Measurements from ENCODE around the gene KCNMB2.

KCNMB2 gene

GRCh38 chr3:178787960-178788359, 251.7 kb downstream of the KCNMB2 start:
- no peak for DNase-seq (ENCODE audit: low read depth, low spot score)
- no peak overlapping the region for H3K27ac ChIP-seq

- no peak for DNase-seq (ENCODE audit: low read depth, low spot score)
- no peak overlapping the region for H3K27ac ChIP-seq
Observed at GRCh38 chr3:178794711-178795110, 258.5 kb downstream of the KCNMB2 start.

- no peak for DNase-seq (ENCODE audit: low read depth, low spot score)
- no peak overlapping the region for H3K27ac ChIP-seq
Observed at GRCh38 chr3:178795349-178795748, 259.1 kb downstream of the KCNMB2 start.

GRCh38 chr3:178802259-178802658, 266.0 kb downstream of the KCNMB2 start:
- no peak overlapping the region for H3K27ac ChIP-seq
- DNase-seq (ENCODE audit: low read depth, low spot score) = no peak

GRCh38 chr3:178802993-178803693, 266.9 kb downstream of the KCNMB2 start:
- no peak for DNase-seq (ENCODE audit: low read depth, low spot score)
- no peak overlapping the region for H3K27ac ChIP-seq

- no peak overlapping the region for H3K27ac ChIP-seq
- no peak for DNase-seq (ENCODE audit: low read depth, low spot score)
Observed at GRCh38 chr3:178804606-178805005, 268.4 kb downstream of the KCNMB2 start.

GRCh38 chr3:178805741-178806140, 269.5 kb downstream of the KCNMB2 start:
- no peak overlapping the region for H3K27ac ChIP-seq
- no peak for DNase-seq (ENCODE audit: low read depth, low spot score)

- DNase-seq (ENCODE audit: low read depth, low spot score) = no peak
- no peak overlapping the region for H3K27ac ChIP-seq
Observed at GRCh38 chr3:178806651-178807050, 270.4 kb downstream of the KCNMB2 start.

- H3K27ac ChIP-seq = no peak overlapping the region
- no peak for DNase-seq (ENCODE audit: low read depth, low spot score)
Observed at GRCh38 chr3:178807694-178808093, 271.5 kb downstream of the KCNMB2 start.

- H3K27ac ChIP-seq = no peak overlapping the region
- DNase-seq (ENCODE audit: low read depth, low spot score) = no peak
Observed at GRCh38 chr3:178808748-178809147, 272.5 kb downstream of the KCNMB2 start.

GRCh38 chr3:178810181-178810580, 273.9 kb downstream of the KCNMB2 start:
- no peak overlapping the region for H3K27ac ChIP-seq
- no peak for DNase-seq (ENCODE audit: low read depth, low spot score)

GRCh38 chr3:178822722-178823121, 286.5 kb downstream of the KCNMB2 start:
- no peak overlapping the region for H3K27ac ChIP-seq
- DNase-seq (ENCODE audit: low read depth, low spot score) = no peak

GRCh38 chr3:178823150-178823549, 286.9 kb downstream of the KCNMB2 start:
- DNase-seq (ENCODE audit: low read depth, low spot score) = no peak
- H3K27ac ChIP-seq = no peak overlapping the region

- H3K27ac ChIP-seq = no peak overlapping the region
- no peak for DNase-seq (ENCODE audit: low read depth, low spot score)
Observed at GRCh38 chr3:178823591-178824246, 287.5 kb downstream of the KCNMB2 start.

- H3K27ac ChIP-seq = no peak overlapping the region
- no peak for DNase-seq (ENCODE audit: low read depth, low spot score)
Observed at GRCh38 chr3:178826435-178827123, 290.3 kb downstream of the KCNMB2 start.

GRCh38 chr3:178827285-178827856, 291.1 kb downstream of the KCNMB2 start:
- H3K27ac ChIP-seq = no peak overlapping the region
- no peak for DNase-seq (ENCODE audit: low read depth, low spot score)

GRCh38 chr3:178833695-178834094, 297.5 kb downstream of the KCNMB2 start:
- no peak overlapping the region for H3K27ac ChIP-seq
- DNase-seq (ENCODE audit: low read depth, low spot score) = no peak

GRCh38 chr3:178835033-178835432, 298.8 kb downstream of the KCNMB2 start:
- no peak overlapping the region for H3K27ac ChIP-seq
- DNase-seq (ENCODE audit: low read depth, low spot score) = no peak

GRCh38 chr3:178837512-178837911, 301.3 kb downstream of the KCNMB2 start:
- H3K27ac ChIP-seq = no peak overlapping the region
- no peak for DNase-seq (ENCODE audit: low read depth, low spot score)

- H3K27ac ChIP-seq = no peak overlapping the region
- no peak for DNase-seq (ENCODE audit: low read depth, low spot score)
Observed at GRCh38 chr3:178840586-178840985, 304.4 kb downstream of the KCNMB2 start.

GRCh38 chr3:178841011-178841410, 304.8 kb downstream of the KCNMB2 start:
- DNase-seq (ENCODE audit: low read depth, low spot score) = no peak
- no peak overlapping the region for H3K27ac ChIP-seq
